Measurements from ENCODE around the gene CREB5.

DNA sequence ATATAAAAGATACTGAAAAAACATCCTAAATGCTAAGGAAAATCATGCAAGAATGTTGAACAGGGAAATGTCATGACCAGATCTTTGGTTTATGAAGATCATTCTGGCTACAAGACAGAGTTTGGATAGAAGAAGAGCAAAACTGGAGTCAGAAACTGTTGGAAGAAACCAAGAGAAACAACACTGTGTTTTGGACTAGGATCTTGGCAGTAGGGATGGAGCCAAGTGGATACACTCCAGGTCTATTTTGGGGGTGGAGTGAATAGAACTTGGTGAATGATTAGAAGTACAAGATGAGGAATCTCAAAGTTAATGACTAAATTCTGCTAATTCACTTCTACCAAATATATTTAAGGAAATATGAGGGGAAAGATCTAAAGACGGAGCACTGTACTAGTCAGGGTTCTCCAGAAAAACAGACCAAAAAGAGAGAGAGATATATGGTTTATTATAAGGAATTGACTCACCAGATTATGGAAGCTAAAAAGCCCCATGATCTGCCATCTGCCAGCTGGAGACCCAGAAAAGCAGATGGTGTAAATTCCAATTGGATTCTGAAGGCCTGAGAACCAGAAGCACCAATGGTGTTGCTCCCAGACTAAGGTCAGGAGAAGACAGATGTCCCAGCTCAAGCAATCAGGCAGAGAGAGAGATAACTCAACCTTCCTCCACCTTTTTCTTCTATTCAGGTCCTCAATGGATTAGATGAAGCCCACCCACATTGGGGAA lies 290.9 kb downstream of the CREB5 start:
- TF ChIP-seq CTCF (IDR thresholded peaks at IDR 0.05; ENCODE audit: borderline replicate concordance, extremely low read depth, low read length, poor library complexity, severe bottlenecking) (no peak), EZH2 (IDR thresholded peaks at IDR 0.05; ENCODE audit: borderline replicate concordance, low read depth, low read length, severe bottlenecking) (no peak)

Measured in DND-41 (cell line).